ENCODE results near the gene FBXL13. TPM values are rescaled to one million over a fixed set of nuclear protein-coding genes. Genes with fewer than 3 reads are reported as not detected.

The FBXL13 gene
- total and polyA plus RNA-seq, 2 of the 8 experiments (the other 6 are each of a cell fraction or from before 2014, with no cell fraction given) = 1.2 to 2.8 TPM

DNA sequence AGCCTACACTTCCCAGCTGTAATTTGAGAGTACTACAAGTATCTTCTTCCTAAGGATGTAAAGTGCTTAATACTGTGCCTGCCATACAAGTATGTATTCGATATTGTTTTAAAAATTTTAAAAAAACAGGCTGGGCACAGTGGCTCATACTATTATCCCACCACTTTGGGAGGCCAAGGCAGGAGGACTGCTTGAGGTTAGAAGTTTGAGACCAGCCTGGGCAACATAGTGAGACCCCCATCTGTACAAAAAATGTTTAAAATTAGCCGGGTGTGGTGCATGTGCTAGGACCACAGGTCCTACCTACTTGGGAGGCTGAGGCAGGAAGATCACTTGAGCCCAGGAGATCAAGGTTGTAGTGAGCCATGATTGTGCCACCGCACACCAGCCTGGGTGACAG lies 8.6 kb upstream of the FBXL13 start (continued):
- TF ChIP-seq, protein P1, sequence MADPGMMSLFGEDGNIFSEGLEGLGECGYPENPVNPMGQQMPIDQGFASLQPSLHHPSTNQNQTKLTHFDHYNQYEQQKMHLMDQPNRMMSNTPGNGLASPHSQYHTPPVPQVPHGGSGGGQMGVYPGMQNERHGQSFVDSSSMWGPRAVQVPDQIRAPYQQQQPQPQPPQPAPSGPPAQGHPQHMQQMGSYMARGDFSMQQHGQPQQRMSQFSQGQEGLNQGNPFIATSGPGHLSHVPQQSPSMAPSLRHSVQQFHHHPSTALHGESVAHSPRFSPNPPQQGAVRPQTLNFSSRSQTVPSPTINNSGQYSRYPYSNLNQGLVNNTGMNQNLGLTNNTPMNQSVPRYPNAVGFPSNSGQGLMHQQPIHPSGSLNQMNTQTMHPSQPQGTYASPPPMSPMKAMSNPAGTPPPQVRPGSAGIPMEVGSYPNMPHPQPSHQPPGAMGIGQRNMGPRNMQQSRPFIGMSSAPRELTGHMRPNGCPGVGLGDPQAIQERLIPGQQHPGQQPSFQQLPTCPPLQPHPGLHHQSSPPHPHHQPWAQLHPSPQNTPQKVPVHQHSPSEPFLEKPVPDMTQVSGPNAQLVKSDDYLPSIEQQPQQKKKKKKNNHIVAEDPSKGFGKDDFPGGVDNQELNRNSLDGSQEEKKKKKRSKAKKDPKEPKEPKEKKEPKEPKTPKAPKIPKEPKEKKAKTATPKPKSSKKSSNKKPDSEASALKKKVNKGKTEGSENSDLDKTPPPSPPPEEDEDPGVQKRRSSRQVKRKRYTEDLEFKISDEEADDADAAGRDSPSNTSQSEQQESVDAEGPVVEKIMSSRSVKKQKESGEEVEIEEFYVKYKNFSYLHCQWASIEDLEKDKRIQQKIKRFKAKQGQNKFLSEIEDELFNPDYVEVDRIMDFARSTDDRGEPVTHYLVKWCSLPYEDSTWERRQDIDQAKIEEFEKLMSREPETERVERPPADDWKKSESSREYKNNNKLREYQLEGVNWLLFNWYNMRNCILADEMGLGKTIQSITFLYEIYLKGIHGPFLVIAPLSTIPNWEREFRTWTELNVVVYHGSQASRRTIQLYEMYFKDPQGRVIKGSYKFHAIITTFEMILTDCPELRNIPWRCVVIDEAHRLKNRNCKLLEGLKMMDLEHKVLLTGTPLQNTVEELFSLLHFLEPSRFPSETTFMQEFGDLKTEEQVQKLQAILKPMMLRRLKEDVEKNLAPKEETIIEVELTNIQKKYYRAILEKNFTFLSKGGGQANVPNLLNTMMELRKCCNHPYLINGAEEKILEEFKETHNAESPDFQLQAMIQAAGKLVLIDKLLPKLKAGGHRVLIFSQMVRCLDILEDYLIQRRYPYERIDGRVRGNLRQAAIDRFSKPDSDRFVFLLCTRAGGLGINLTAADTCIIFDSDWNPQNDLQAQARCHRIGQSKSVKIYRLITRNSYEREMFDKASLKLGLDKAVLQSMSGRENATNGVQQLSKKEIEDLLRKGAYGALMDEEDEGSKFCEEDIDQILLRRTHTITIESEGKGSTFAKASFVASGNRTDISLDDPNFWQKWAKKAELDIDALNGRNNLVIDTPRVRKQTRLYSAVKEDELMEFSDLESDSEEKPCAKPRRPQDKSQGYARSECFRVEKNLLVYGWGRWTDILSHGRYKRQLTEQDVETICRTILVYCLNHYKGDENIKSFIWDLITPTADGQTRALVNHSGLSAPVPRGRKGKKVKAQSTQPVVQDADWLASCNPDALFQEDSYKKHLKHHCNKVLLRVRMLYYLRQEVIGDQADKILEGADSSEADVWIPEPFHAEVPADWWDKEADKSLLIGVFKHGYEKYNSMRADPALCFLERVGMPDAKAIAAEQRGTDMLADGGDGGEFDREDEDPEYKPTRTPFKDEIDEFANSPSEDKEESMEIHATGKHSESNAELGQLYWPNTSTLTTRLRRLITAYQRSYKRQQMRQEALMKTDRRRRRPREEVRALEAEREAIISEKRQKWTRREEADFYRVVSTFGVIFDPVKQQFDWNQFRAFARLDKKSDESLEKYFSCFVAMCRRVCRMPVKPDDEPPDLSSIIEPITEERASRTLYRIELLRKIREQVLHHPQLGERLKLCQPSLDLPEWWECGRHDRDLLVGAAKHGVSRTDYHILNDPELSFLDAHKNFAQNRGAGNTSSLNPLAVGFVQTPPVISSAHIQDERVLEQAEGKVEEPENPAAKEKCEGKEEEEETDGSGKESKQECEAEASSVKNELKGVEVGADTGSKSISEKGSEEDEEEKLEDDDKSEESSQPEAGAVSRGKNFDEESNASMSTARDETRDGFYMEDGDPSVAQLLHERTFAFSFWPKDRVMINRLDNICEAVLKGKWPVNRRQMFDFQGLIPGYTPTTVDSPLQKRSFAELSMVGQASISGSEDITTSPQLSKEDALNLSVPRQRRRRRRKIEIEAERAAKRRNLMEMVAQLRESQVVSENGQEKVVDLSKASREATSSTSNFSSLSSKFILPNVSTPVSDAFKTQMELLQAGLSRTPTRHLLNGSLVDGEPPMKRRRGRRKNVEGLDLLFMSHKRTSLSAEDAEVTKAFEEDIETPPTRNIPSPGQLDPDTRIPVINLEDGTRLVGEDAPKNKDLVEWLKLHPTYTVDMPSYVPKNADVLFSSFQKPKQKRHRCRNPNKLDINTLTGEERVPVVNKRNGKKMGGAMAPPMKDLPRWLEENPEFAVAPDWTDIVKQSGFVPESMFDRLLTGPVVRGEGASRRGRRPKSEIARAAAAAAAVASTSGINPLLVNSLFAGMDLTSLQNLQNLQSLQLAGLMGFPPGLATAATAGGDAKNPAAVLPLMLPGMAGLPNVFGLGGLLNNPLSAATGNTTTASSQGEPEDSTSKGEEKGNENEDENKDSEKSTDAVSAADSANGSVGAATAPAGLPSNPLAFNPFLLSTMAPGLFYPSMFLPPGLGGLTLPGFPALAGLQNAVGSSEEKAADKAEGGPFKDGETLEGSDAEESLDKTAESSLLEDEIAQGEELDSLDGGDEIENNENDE (IDR thresholded peaks at IDR 0.05; ENCODE audit: insufficient replicate concordance, low read length) = no peak
- TF ChIP-seq TEAD4 (IDR thresholded peaks at IDR 0.05; ENCODE audit: low read depth, low read length) (no peak), KDM1A (IDR thresholded peaks at IDR 0.05; ENCODE audit: borderline replicate concordance, low read length) (no peak), RNF2 (IDR thresholded peaks at IDR 0.05; ENCODE audit: borderline replicate concordance, low read depth, low read length, missing control alignments, poor library complexity, severe bottlenecking) (no peak), RAD21 (IDR thresholded peaks at IDR 0.05 in 1 of 2, conservative IDR thresholded peaks at IDR 0.05 in 1 of 2; ENCODE audit: low read depth in 2 of 2, low read length in 2 of 2) (no peak), TBP (IDR thresholded peaks at IDR 0.05; ENCODE audit: low read depth, low read length) (no peak), GTF2F1 (IDR thresholded peaks at IDR 0.05; ENCODE audit: borderline replicate concordance, low read depth, low read length) (no peak), NANOG (IDR thresholded peaks at IDR 0.05; ENCODE audit: insufficient read depth, low read depth, low read length, poor library complexity, severe bottlenecking) (no peak), CEBPB (IDR thresholded peaks at IDR 0.05; ENCODE audit: low read depth, low read length) (no peak), SIX5 (IDR thresholded peaks at IDR 0.05; ENCODE audit: low read depth, low read length) (no peak)
- TF ChIP-seq, protein P2, sequence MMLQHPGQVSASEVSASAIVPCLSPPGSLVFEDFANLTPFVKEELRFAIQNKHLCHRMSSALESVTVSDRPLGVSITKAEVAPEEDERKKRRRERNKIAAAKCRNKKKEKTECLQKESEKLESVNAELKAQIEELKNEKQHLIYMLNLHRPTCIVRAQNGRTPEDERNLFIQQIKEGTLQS (IDR thresholded peaks at IDR 0.05; ENCODE audit: insufficient read depth, low read depth, low read length) = no peak

Data from H1 (cell line).